Thyroid gland (tissue), 4 donors: ENCODE results near the gene TMF1. TPM values are rescaled to one million over a fixed set of nuclear protein-coding genes. Genes with fewer than 3 reads are reported as not detected.

Experiments used
- DNase-seq, 2 donors: peaks; one replicate each; pipeline ENCODE4 v3.0.0-alpha.2; 2019
- H3K27ac ChIP-seq, 3 donors: fragments of 200-600 bp; sonication (generic); 1 replicate in 2 of 3; 2 replicates in 1 of 3; pipeline ENCODE4 v1.5.1; 2016 to 2019; ENCODE audit warnings: mild to moderate bottlenecking in 1 of 3, moderate library complexity in 1 of 3
- H3K27me3 ChIP-seq: fragments of 200-600 bp; sonication (generic); one replicate; pipeline ENCODE4 v1.5.1; 2019
- H3K36me3 ChIP-seq, 2 donors: fragments of 200-600 bp; sonication (generic); one replicate each; pipeline ENCODE4 v1.5.1; 2016 to 2019
- H3K4me1 ChIP-seq, 2 donors: fragments of 200-600 bp; sonication (generic); one replicate each; pipeline ENCODE4 v1.5.1; 2017 to 2019
- H3K4me3 ChIP-seq, 3 donors: fragments of 200-600 bp; sonication (generic); replicated peaks in 1 of 3; 1 replicate in 2 of 3; 2 replicates in 1 of 3; pipeline ENCODE4 v1.5.1; 2016; ENCODE audit warnings: mild to moderate bottlenecking in 1 of 3
- H3K9me3 ChIP-seq: fragments of 200-600 bp; sonication (generic); one replicate; pipeline ENCODE4 v1.5.1; 2017
- POLR2A ChIP-seq, 2 donors: fragments of 450-650 bp; IDR thresholded peaks; one replicate each; pipeline ENCODE4 v1.6.1; 2017; ENCODE audit warnings: antibody characterized with exemption in 2 of 2, mild to moderate bottlenecking in 2 of 2, moderate library complexity in 1 of 2
- WGBS, 2 donors: methylation state at CpG; one replicate each; pipeline ENCODE4 v1.1.5; 2017; 5-methylcytosine and 5-hydroxymethylcytosine counted together
- intact Hi-C: fragments of 100-400 bp; cut with DNase I; formaldehyde crosslinking; loops from one replicate; pipeline ENCODE4 v1.15.1; 2023
- total RNA-seq, 4 donors: library from RNA; depleted of rRNA; stranded (reverse); fragments of >200 nt; gene quantifications; one replicate each; pipeline ENCODE4 v1.2.3, GENCODE V29; 2016
- TF ChIP-seq, protein P1 (sequence below), 6 experiments: fragments of 200-600 bp in 3 of 6; fragments of 450-650 bp in 3 of 6; sonication (generic) in 3 of 6; IDR thresholded peaks; one replicate each; pipeline ENCODE4 v1.5.1; 2016 to 2019; ENCODE audit warnings: antibody characterized with exemption in 6 of 6, mild to moderate bottlenecking in 2 of 6, inconsistent platforms in 1 of 6, moderate library complexity in 1 of 6

The TMF1 gene
- total RNA-seq, 4 donors from 2014 or later = 44.3 to 53.2 (median 50.3) TPM

DNA sequence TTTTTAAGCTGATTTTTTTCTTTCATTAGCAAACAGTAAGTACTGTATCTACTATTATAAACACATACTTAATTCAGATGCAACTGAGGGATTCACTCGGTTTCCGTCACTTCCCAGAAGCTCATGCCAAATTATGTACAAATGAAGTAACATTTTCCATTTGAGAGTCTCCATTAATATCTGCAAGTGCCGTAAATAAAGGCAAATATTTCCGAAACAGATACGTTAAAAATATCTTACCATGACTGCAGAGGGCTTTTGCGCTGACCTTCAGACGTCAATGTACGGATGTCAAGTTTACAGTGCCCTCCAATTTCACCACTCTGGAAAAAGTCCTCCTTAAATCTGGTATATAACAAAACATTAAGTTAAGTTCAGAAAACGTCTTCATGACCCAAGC lies 48.0 kb downstream of the TMF1 start:
- H3K36me3 ChIP-seq = peaks cover 23 to 26% of the 10 kb centered on the region in 2 donors
- 93 to 95% methylated on average over 9 of the region's 9 CpGs for WGBS, 2 donors
- no peaks in the 10 kb centered on the region for H3K27me3 ChIP-seq
- H3K27ac ChIP-seq = no peak overlapping the region
- intact Hi-C loops = no loop called here
- TF ChIP-seq, protein P1, sequence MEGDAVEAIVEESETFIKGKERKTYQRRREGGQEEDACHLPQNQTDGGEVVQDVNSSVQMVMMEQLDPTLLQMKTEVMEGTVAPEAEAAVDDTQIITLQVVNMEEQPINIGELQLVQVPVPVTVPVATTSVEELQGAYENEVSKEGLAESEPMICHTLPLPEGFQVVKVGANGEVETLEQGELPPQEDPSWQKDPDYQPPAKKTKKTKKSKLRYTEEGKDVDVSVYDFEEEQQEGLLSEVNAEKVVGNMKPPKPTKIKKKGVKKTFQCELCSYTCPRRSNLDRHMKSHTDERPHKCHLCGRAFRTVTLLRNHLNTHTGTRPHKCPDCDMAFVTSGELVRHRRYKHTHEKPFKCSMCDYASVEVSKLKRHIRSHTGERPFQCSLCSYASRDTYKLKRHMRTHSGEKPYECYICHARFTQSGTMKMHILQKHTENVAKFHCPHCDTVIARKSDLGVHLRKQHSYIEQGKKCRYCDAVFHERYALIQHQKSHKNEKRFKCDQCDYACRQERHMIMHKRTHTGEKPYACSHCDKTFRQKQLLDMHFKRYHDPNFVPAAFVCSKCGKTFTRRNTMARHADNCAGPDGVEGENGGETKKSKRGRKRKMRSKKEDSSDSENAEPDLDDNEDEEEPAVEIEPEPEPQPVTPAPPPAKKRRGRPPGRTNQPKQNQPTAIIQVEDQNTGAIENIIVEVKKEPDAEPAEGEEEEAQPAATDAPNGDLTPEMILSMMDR (IDR thresholded peaks at IDR 0.05) = no peak
- TF ChIP-seq POLR2A (IDR thresholded peaks at IDR 0.05) = no peak
- H3K4me3 ChIP-seq = no peak overlapping the region
- H3K9me3 ChIP-seq = no peaks in the 10 kb centered on the region
- no peaks in the 10 kb centered on the region for H3K4me1 ChIP-seq
- DNase-seq = no peak

DNA sequence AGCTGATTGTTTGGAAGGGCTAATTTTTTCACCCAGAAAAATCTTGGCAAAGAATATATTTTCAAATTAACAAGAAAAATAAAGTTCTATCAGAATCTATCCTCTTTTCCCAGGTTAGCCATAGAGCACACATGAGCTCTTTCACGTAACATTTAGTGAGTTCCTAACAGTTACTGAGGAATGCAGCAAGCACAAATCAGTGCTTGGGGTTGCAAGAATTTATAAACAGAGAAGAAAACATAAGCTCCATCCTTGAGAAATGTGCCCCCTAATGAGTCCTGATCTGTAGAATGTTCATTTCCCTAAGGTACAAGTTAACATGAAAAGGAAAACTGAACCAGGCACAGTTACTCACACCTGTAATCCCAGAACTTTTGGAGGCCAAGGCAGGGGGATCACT lies 52.5 kb downstream of the TMF1 start:
- Histone ChIP-seq H3K36me3 (peaks cover 33 to 36% of the 10 kb centered on the region in 2 donors), H3K9me3 (no peaks in the 10 kb centered on the region), H3K27ac (no peak overlapping the region), H3K4me3 (no peak overlapping the region), H3K4me1 (no peaks in the 10 kb centered on the region), H3K27me3 (no peaks in the 10 kb centered on the region)
- DNase-seq = no peak
- 74 to 75% methylated on average over 1 of the region's 1 CpG for WGBS, 2 donors
- TF ChIP-seq, protein P1 (IDR thresholded peaks at IDR 0.05) = no peak
- intact Hi-C loops = no loop called here

DNA sequence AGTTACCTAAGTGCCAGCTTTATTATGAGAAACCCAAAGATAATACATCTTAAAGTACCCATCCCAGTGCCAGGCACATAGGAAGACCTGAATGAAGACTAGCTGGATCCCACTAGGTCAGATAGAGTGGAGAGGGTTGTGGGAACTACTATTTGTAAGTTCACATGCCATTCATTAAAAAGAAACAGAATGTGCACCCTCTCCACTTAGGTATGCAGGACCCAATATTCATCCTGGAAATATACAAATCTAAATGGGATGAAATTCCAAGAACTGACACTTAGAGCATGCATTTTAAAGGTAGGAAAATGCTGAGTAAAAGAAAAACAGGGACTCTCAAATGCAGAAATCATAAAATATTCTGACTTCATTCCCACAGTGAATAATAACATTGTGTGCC lies 53.0 kb downstream of the TMF1 start:
- TF ChIP-seq, protein P1 (IDR thresholded peaks at IDR 0.05) = no peak
- no peak for TF ChIP-seq POLR2A (IDR thresholded peaks at IDR 0.05)
- H3K4me1 ChIP-seq = no peaks in the 10 kb centered on the region
- no peak overlapping the region for H3K4me3 ChIP-seq
- intact Hi-C loops = no loop called here
- no peak for DNase-seq
- no peak overlapping the region for H3K27ac ChIP-seq
- peaks cover 33 to 39% of the 10 kb centered on the region in 2 donors for H3K36me3 ChIP-seq
- H3K9me3 ChIP-seq = no peaks in the 10 kb centered on the region
- no peaks in the 10 kb centered on the region for H3K27me3 ChIP-seq

DNA sequence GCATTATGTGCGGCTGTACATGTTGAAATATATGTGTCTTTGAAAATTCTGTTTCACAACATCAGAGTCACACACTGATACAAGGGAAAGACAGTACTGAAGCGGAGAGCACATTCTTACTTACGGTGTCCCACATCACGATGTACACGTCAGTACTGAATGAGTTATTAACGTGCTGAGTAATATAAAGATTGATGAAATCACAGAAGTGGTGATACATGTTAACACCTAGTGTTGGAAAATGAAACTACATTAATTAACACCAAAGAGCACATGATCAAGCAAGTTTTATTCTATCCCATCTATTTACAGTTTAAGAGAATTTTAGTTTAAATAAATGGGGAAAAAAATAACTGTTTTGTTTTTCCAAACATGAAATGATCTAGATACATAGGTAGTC lies 54.2 kb downstream of the TMF1 start:
- Histone ChIP-seq H3K36me3 (peaks cover 26 to 35% of the 10 kb centered on the region in 2 donors), H3K9me3 (no peaks in the 10 kb centered on the region)

DNA sequence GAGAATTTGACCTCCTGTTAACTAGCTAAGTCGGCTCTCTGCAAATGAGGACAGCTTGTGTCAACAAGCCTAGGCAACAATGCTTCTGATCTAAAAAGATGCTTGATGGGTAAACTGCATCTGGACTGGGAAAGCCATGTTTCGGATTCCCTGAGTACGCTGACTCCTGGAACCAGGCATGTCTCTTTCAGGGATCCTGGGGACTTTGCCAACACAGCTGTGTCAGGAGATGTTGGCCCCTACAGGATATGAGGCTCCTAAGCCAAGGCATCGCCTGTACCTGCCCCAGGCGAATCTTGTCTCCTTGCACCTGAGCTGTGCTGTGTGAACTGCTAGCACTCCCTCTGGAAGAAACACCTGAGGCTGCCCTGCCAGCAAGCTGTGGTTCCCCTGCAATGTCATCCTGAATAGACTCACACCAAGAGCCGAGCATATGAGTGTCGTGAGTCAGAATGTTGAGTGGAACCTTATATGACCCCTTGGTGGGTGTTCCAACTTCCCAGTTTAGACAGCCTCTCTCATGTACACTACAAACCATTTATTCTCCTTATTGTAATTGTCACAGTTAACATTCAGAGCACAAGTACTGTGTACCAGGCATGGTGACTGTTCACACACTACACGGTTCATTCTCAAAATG lies 55.7 kb downstream of the TMF1 start:
- no peaks in the 10 kb centered on the region for H3K4me1 ChIP-seq
- no peak overlapping the region for H3K27ac ChIP-seq
- no peak for DNase-seq
- TF ChIP-seq POLR2A (IDR thresholded peaks at IDR 0.05) = no peak
- TF ChIP-seq, protein P1 (IDR thresholded peaks at IDR 0.05) = no peak
- peaks cover 20 to 27% of the 10 kb centered on the region in 2 donors for H3K36me3 ChIP-seq
- 83 to 89% methylated on average over 8 of the region's 8 CpGs for WGBS, 2 donors
- H3K9me3 ChIP-seq = no peaks in the 10 kb centered on the region
- H3K27me3 ChIP-seq = no peaks in the 10 kb centered on the region
- intact Hi-C loops = no loop called here
- H3K4me3 ChIP-seq = no peak overlapping the region

More for the DNA sequence above, 54.2 kb downstream of the TMF1 start:
- Histone ChIP-seq H3K4me1 (no peaks in the 10 kb centered on the region), H3K27me3 (no peaks in the 10 kb centered on the region), H3K4me3 (no peak overlapping the region), H3K27ac (no peak overlapping the region)
- intact Hi-C loops = no loop called here
- 89 to 90% methylated on average over 6 of the region's 6 CpGs for WGBS, 2 donors
- TF ChIP-seq, protein P1 (IDR thresholded peaks at IDR 0.05) = no peak
- TF ChIP-seq POLR2A (IDR thresholded peaks at IDR 0.05) = no peak
- DNase-seq = no peak
